ENCODE measurements around the gene PAIP1. TPM values are rescaled to one million over a fixed set of nuclear protein-coding genes. Genes with fewer than 3 reads are reported as not detected.

PAIP1 gene
- total RNA-seq, 1 donor from 2014 or later, result 213 TPM

- H3K79me2 ChIP-seq (ENCODE audit: low read depth), result no peaks in the 10 kb centered on the region
- no peak overlapping the region for H3K4me2 ChIP-seq
- peaks cover 36% of the 10 kb centered on the region for H3K36me3 Mint-ChIP-seq
- TF ChIP-seq CTCF (IDR thresholded peaks at IDR 0.05) (no peak), EZH2phosphoT487 (IDR thresholded peaks at IDR 0.05) (no peak), EZH2 (IDR thresholded peaks at IDR 0.05) (no peak)
- no peaks in the 10 kb centered on the region for H3K9me3 ChIP-seq (ENCODE audit: low read depth)
- no peaks in the 10 kb centered on the region for H3K4me1 ChIP-seq
- peaks cover 5% of the 10 kb centered on the region for H3F3A ChIP-seq (ENCODE audit: low read depth)
- no peaks in the 10 kb centered on the region for H3K27me3 Mint-ChIP-seq (ENCODE audit: insufficient read depth, low read depth)
- H3K36me3 ChIP-seq, result peaks cover 19% of the 10 kb centered on the region
- H3K27me3 ChIP-seq, result no peaks in the 10 kb centered on the region
- H3K4me1 Mint-ChIP-seq, result peaks cover 2% of the 10 kb centered on the region
- H3K9me3 Mint-ChIP-seq, result peaks cover 4% of the 10 kb centered on the region
- H3K27ac ChIP-seq, result no peak overlapping the region
- no peak overlapping the region for H3K9ac ChIP-seq
- H4K20me1 ChIP-seq (ENCODE audit: low read depth), result peaks cover 5% of the 10 kb centered on the region
- no peak overlapping the region for H3K4me3 Mint-ChIP-seq
- no peak for DNase-seq (ENCODE audit: low spot score)
- H3K27ac Mint-ChIP-seq, result no peak overlapping the region
- H3K4me3 ChIP-seq, result no peak overlapping the region
- H2AFZ ChIP-seq (replicated peaks), result no peak overlapping the region
Observed at GRCh38 chr5:43523662-43524072, 33.2 kb downstream of the PAIP1 start.

GRCh38 chr5:43520615-43521014 lies 36.3 kb downstream of the PAIP1 start:
- Mint-ChIP-seq H3K4me1 (peaks cover 4% of the 10 kb centered on the region), H3K4me3 (no peak overlapping the region), H3K36me3 (peaks cover 29% of the 10 kb centered on the region), H3K9me3 (peaks cover 4% of the 10 kb centered on the region), H3K27ac (no peak overlapping the region), H3K27me3 (ENCODE audit: insufficient read depth, low read depth) (no peaks in the 10 kb centered on the region)
- no peaks in the 10 kb centered on the region for H3K9me3 ChIP-seq (ENCODE audit: low read depth)
- no peak overlapping the region for H3K27ac ChIP-seq
- H3K27me3 ChIP-seq, result no peaks in the 10 kb centered on the region
- no peak overlapping the region for H3K9ac ChIP-seq
- H4K20me1 ChIP-seq (ENCODE audit: low read depth), result no peaks in the 10 kb centered on the region
- TF ChIP-seq CTCF (IDR thresholded peaks at IDR 0.05) (no peak), EZH2phosphoT487 (IDR thresholded peaks at IDR 0.05) (no peak), EZH2 (IDR thresholded peaks at IDR 0.05) (no peak)
- H3K79me2 ChIP-seq (ENCODE audit: low read depth), result no peaks in the 10 kb centered on the region
- H3K36me3 ChIP-seq, result no peaks in the 10 kb centered on the region
- DNase-seq (ENCODE audit: low spot score), result no peak
- no peak overlapping the region for H3K4me3 ChIP-seq
- H3K4me1 ChIP-seq, result peaks cover 1% of the 10 kb centered on the region
- no peak overlapping the region for H3K4me2 ChIP-seq
- H3F3A ChIP-seq (ENCODE audit: low read depth), result peaks cover 4% of the 10 kb centered on the region
- H2AFZ ChIP-seq (replicated peaks), result no peak overlapping the region

GRCh38 chr5:43515678-43516048 lies 41.2 kb downstream of the PAIP1 start:
- Mint-ChIP-seq H3K4me1 (peaks cover 23% of the 10 kb centered on the region), H3K9me3 (peaks cover 8% of the 10 kb centered on the region), H3K4me3 (peak overlapping the region; percentile 93), H3K36me3 (peaks cover 14% of the 10 kb centered on the region), H3K27ac (peak overlapping the region; percentile 3), H3K27me3 (ENCODE audit: insufficient read depth, low read depth) (peaks cover 2% of the 10 kb centered on the region)
- DNase-seq (ENCODE audit: low spot score), result no peak
- Histone ChIP-seq H3K27me3 (no peaks in the 10 kb centered on the region), H3F3A (ENCODE audit: low read depth) (peaks cover 5% of the 10 kb centered on the region), H3K27ac (no peak overlapping the region), H3K9ac (peak overlapping the region; percentile 40), H2AFZ (replicated peaks) (peak overlapping the region; percentile 82), H3K79me2 (ENCODE audit: low read depth) (peaks cover 26% of the 10 kb centered on the region), H3K36me3 (no peaks in the 10 kb centered on the region), H3K9me3 (ENCODE audit: low read depth) (no peaks in the 10 kb centered on the region), H3K4me3 (peak overlapping the region; percentile 61), H3K4me1 (peaks cover 12% of the 10 kb centered on the region), H3K4me2 (peak overlapping the region; percentile 85), H4K20me1 (ENCODE audit: low read depth) (no peaks in the 10 kb centered on the region)
- TF ChIP-seq EZH2phosphoT487 (IDR thresholded peaks at IDR 0.05) (no peak), CTCF (IDR thresholded peaks at IDR 0.05) (no peak), EZH2 (IDR thresholded peaks at IDR 0.05) (no peak)
